CD4-positive, alpha-beta T cell (primary cell): ENCODE measurements around the gene MMP28. TPM values are rescaled to one million over a fixed set of nuclear protein-coding genes. Genes with fewer than 3 reads are reported as not detected.

Experiments used
- ATAC-seq: fragments of 200-7000 bp; cut with Tn5 transposase; one replicate; pipeline ENCODE4 v1.10.0; 2022; ENCODE audit warnings: mild to moderate bottlenecking; ENCODE audit not compliant: poor library complexity
- CTCF ChIA-PET: fragments of 350-600 bp; sonication (Branson Sonifier 250); formaldehyde crosslinking; loops from one replicate; lab custom pipeline; 2021; ENCODE audit warnings: antibody characterized with exemption, inconsistent platforms; lab: Charles Lee
- POLR2A ChIA-PET: fragments of 350-600 bp; sonication (Branson Sonifier 250); formaldehyde crosslinking; loops from one replicate; lab custom pipeline; 2021; ENCODE audit warnings: antibody characterized with exemption, inconsistent platforms; lab: Charles Lee
- DNase-seq, 14 experiments: peaks; one replicate each; pipeline ENCODE4 v3.0.0-alpha.2; 2013 to 2020; ENCODE audit warnings: mixed read lengths in 2 of 14
- H3K27ac ChIP-seq, 2 donors: one replicate each; pipeline versions ENCODE4 v1.5.1 to v1.7.0; 2013; ENCODE audit warnings: low read length in 2 of 2, low read depth in 1 of 2, mild to moderate bottlenecking in 1 of 2
- H3K27me3 ChIP-seq, 2 experiments: 1 replicate in 1 of 2; 2 replicates in 1 of 2; pipeline versions ENCODE4 v1.6.1 to v1.7.0; 2013; ENCODE audit warnings: low read length in 2 of 2, control low read depth in 1 of 2, mild to moderate bottlenecking in 1 of 2, moderate library complexity in 1 of 2; ENCODE audit not compliant: insufficient read depth in 2 of 2, control insufficient read depth in 1 of 2
- H3K36me3 ChIP-seq: one replicate; pipeline ENCODE4 v1.6.1; 2013; ENCODE audit warnings: low read length, control low read depth; ENCODE audit not compliant: insufficient read depth
- H3K4me1 ChIP-seq: one replicate; pipeline ENCODE4 v1.6.1; 2013; ENCODE audit warnings: low read length, control low read depth; ENCODE audit not compliant: insufficient read depth
- H3K4me3 ChIP-seq: one replicate; pipeline ENCODE4 v1.5.1; 2013; ENCODE audit warnings: mild to moderate bottlenecking, low read length, moderate library complexity
- H3K9me3 ChIP-seq, 2 experiments: 1 replicate in 1 of 2; 2 replicates in 1 of 2; pipeline versions ENCODE4 v1.6.1 to v1.7.0; 2013; ENCODE audit warnings: low read length in 2 of 2, mild to moderate bottlenecking in 2 of 2, control low read depth in 1 of 2, moderate library complexity in 1 of 2; ENCODE audit not compliant: control insufficient read depth in 1 of 2, insufficient read depth in 1 of 2
- H3K27ac Mint-ChIP-seq: one replicate; pipeline ENCODE4 v1.8.0; 2020; ENCODE audit warnings: mixed read lengths
- H3K27me3 Mint-ChIP-seq: one replicate; pipeline ENCODE4 v1.8.0; 2021; ENCODE audit warnings: mixed read lengths
- H3K36me3 Mint-ChIP-seq: one replicate; pipeline ENCODE4 v1.8.0; 2021; ENCODE audit warnings: low read depth, mixed read lengths
- H3K4me1 Mint-ChIP-seq: one replicate; pipeline ENCODE4 v1.8.0; 2021; ENCODE audit warnings: low read depth, mixed read lengths
- H3K4me3 Mint-ChIP-seq: one replicate; pipeline ENCODE4 v1.8.0; 2020; ENCODE audit warnings: mild to moderate bottlenecking, mixed read lengths
- H3K9me3 Mint-ChIP-seq: one replicate; pipeline ENCODE4 v1.8.0; 2020; ENCODE audit warnings: mixed read lengths
- CTCF ChIP-seq: fragments of 200-600 bp; IDR thresholded peaks from one replicate; pipeline ENCODE4 v1.8.0; 2022; ENCODE audit warnings: antibody characterized with exemption, mild to moderate bottlenecking
- intact Hi-C, 2 experiments: fragments of 100-400 bp; cut with DNase I in 1 of 2; cut with micrococcal nuclease in 1 of 2; formaldehyde crosslinking; loops; one replicate each; pipeline versions ENCODE4 v1.15.1 to v1.9.0; 2023 to 2025; cut with DNase I, micrococcal nuclease
- total RNA-seq, 174 experiments: library from RNA in 2 of 174; stranded (reverse) in 2 of 174; gene quantifications; one replicate each; pipeline ENCODE4 v1.2.3 and lab custom pipeline; 2021 to 2026

The MMP28 gene
- total RNA-seq, 2 experiments from 2014 or later: 6.7 to 9.9 TPM

GRCh38 chr17:35775039-35775438, 20.4 kb downstream of the MMP28 start:
- no peak for DNase-seq
- ATAC-seq: no peak
- Histone ChIP-seq H3K4me1 (no peaks in the 10 kb centered on the region), H3K36me3 (no peaks in the 10 kb centered on the region), H3K4me3 (no peak overlapping the region), H3K9me3 (no peaks in the 10 kb centered on the region), H3K27ac (no peak overlapping the region), H3K27me3 (peaks cover 0 to 2% of the 10 kb centered on the region in 2 experiments)
- H3K4me1 Mint-ChIP-seq: no peaks in the 10 kb centered on the region
- ChIA-PET CTCF (interaction anchor here (1.3 kb wide), 1 partner anchor 11 kb away, joined by 6 read pairs; no protein-coding TSS in a partner anchor), POLR2A (interaction anchor here (1.0 kb wide), 1 partner anchor 11 kb away, joined by 3 read pairs; no protein-coding TSS in a partner anchor)
- H3K36me3 Mint-ChIP-seq: peaks cover 5% of the 10 kb centered on the region
- H3K27ac Mint-ChIP-seq: no peak overlapping the region
- H3K9me3 Mint-ChIP-seq: no peaks in the 10 kb centered on the region
- H3K4me3 Mint-ChIP-seq: no peak overlapping the region
- intact Hi-C loops: no loop called here
- TF ChIP-seq CTCF: no peak
- H3K27me3 Mint-ChIP-seq: no peaks in the 10 kb centered on the region

- Mint-ChIP-seq H3K4me3 (no peak overlapping the region), H3K9me3 (no peaks in the 10 kb centered on the region), H3K36me3 (peaks cover 5% of the 10 kb centered on the region), H3K4me1 (no peaks in the 10 kb centered on the region), H3K27ac (no peak overlapping the region), H3K27me3 (no peaks in the 10 kb centered on the region)
- CTCF ChIA-PET: no interaction called here
- no peaks in the 10 kb centered on the region for H3K4me1 ChIP-seq
- DNase-seq (no peak), ATAC-seq (no peak)
- intact Hi-C loops: no loop called here
- POLR2A ChIA-PET: no interaction called here
- peaks cover 0 to 2% of the 10 kb centered on the region in 2 experiments for H3K27me3 ChIP-seq
- no peak for TF ChIP-seq CTCF
- no peak overlapping the region for H3K4me3 ChIP-seq
- no peaks in the 10 kb centered on the region for H3K9me3 ChIP-seq
- no peaks in the 10 kb centered on the region for H3K36me3 ChIP-seq
- H3K27ac ChIP-seq: no peak overlapping the region
These were observed 20.9 kb downstream of the MMP28 start for GRCh38 chr17:35774499-35774898.

- ChIA-PET CTCF (no interaction called here), POLR2A (no interaction called here)
- no peak overlapping the region for H3K4me3 Mint-ChIP-seq
- no peak for DNase-seq
- Histone ChIP-seq H3K4me1 (no peaks in the 10 kb centered on the region), H3K27ac (no peak overlapping the region), H3K9me3 (no peaks in the 10 kb centered on the region), H3K4me3 (no peak overlapping the region), H3K36me3 (no peaks in the 10 kb centered on the region), H3K27me3 (peaks cover 0 to 2% of the 10 kb centered on the region in 2 experiments)
- H3K27ac Mint-ChIP-seq: no peak overlapping the region
- peaks cover 5% of the 10 kb centered on the region for H3K36me3 Mint-ChIP-seq
- no peaks in the 10 kb centered on the region for H3K27me3 Mint-ChIP-seq
- no peak for TF ChIP-seq CTCF
- H3K4me1 Mint-ChIP-seq: no peaks in the 10 kb centered on the region
- ATAC-seq: no peak
- no peaks in the 10 kb centered on the region for H3K9me3 Mint-ChIP-seq
- intact Hi-C loops: no loop called here
These were observed 21.6 kb downstream of the MMP28 start for GRCh38 chr17:35773679-35774425.
